Stimulated activated CD4-positive, alpha-beta T cell treated with anti-CD3 and anti-CD28 coated beads, TNF-alpha, amount 100 ng/mL, for 24 hours (primary cell): ENCODE measurements around the gene DPEP3.
"Not testable (repeated sequence)": the region's sequence is repeated elsewhere in the genome, so short reads cannot be mapped to it uniquely, and the experiment has no call there.

Experiments used
- DNase-seq, 3 experiments: peaks; one replicate each; pipeline ENCODE4 v3.0.0-alpha.2; 2020; ENCODE audit warnings: low read depth in 3 of 3

The DPEP3 gene

DNA sequence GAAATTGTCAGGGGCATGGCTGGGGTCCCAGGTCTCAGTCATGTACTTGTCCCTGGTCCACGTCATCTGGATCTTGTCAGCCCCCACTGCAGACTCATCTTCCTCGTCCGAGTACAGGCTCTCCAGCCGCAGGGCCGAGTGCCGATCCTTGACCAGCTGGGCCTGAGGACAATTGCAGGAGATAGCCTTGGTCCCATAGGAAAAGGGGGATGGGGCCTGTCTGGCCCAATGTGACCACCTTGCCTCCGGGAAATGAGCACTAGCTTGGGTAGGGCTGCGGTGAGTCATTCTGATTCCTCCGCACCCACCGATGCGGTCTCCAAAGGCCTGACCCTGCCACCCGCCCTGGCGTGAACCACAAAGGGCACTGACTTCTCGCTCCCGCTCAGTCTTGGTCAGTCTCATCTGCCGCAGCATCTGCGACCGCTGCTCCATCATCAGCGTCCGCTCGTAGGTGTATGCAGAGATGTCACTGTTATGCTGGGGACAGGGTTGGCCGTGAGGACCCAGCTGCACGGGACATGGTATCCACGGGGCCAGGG, 34.8 kb downstream of the DPEP3 start:
- no peak for DNase-seq

DNA sequence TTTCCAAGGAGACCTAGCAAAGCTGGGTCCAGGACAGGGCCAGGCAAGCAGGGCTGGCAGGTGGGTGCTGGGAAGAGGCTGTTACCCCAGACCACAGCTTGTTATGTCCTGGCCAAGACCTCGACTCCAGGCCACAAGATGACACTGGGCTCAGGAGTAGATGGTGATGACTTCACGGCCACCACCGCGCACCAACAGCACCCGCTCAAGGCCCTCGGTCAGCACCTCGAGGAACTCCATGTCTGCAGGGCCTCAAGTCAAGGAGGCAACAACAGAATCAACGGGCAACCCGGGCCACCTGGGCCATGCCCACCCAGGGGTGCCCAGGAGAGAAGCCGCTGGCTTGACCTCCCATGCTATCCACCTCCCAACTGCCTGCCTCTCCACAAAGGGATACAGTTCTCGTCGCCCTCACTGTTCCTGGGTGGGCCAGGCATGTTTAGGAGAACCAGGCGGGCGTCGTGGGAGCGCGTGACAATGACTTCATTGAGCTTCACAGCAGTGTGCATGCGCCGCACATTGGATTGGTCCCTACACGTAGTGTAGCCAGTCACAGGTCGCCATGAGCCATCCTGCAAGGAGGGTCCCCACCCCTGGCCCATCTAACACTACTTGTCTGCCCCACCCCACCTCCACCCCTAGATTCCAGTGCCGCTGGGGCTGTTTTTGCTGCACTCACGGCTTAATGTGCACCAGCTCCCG, 35.5 kb downstream of the DPEP3 start:
- DNase-seq, result no peak

DNA sequence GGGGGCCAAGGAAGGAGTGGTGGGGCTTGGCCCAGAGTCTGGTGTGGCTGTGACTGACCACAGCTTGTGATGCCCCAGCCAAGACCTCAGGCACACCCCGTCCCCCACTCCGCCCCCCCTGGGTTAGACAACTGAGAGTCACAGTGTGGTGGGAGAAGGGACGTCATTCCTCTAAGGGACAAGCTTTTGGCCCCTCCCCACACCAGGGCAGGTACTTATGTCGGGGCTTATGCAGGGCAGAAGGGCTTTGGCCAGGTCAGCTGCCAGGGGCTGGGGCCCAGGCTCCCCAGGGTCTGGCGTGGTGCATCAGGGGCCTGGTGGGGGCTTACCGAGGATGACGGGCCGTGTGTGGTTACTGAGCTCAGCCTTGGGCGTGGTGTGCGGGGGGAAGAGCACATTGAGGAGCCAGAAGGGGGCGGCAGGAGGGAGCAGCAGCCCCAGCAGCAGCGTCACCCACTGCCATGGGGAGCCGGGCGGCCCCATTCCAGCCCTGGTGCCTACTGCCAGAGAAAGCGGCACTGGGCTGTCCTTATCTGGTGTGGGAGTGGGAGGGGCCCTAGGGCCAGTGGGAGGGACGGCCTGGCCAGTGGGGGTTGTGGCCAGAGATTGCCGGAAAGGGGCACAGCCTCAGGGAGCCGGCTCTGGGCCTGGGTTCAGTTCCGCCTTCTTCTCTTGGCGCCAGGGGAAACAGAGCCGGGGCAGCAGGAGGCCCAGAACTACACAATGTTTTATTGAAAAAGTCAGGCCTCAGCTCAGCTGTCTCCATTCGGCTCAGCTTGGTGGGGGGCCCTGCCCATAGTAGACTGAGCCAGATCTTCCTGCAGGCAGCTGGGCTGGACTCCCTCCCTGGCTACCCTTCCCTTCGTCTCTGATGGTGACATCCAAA, 36.4 kb downstream of the DPEP3 start, which contains the start of gene LCAT:
TSS of gene LCAT (minus strand) at position 502 of the 886 bp plus-strand sequence. CDS start at position 483, 19 bp downstream.
- no peak for DNase-seq

DNA sequence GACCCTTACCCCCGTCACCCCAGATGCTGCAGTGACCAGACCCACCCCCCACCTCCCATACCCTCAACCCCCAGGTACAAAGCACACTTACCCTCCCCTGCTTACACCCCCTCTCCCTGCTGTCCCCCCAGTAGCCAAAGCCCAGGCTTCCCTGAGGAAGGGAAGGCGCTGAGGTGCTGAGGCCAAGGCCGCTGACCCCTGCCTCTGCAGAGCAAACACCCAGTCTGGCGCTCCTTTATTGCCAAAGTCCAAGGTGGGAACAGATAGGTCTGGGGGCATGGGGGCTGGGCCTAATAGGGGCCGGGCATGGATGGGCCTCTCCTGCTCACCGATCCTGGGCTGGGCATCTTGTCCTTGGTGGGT, 37.1 kb downstream of the DPEP3 start:
- DNase-seq, result no peak

DNA sequence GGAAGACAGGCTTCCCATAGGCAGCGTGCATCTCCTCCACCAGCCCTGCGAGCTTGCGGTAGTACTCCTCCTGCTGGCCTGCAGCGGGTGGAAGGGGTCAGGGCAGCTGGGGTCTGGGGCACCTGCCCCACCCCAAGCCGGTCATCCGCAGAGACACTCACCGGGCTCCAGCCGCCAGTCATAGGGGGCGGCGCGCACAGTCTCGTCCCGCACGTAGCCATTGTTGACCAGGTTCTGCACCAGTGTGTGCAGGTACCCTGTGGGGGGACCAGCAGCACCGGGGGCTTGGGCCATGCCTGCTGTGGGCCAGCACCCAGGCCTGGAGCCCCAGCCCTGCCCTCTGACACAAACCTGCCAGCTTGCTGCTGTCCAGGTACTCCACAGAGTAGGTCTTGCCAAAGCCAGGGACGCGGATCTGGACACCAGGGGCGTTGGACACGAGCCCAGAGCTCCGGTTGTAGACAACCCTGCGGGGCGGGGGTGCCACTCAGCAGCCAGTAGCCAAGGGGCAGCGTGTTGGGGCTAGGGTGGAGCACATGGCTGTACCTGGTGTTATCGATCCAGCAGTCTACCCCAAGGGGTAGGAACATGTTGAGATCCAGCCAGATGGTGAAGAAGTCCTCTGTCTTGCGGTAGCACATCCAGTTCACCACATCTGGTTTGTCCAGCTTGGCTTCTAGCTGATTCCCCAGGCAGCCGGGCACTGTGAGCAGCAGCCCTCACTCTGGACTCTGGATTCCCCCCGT, 37.6 kb downstream of the DPEP3 start:
- no peak for DNase-seq

DNA sequence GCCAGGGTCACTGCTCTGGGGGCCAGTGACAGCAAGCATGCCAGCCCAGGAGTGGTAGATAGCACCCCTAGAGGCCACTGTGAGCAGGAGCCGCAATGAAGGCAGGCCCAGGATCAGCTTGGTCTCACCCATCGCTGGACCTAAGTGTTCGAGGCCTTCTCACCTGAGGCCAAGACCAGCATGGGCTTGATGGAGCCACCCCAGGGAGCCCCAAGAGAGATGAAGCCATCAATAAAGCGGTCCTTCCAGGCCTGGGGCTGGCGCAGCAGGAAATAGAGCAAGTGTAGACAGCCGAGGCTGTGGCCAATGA, 38.1 kb downstream of the DPEP3 start:
- peak in 1 of 3 experiments; percentile 35 for DNase-seq

DNA sequence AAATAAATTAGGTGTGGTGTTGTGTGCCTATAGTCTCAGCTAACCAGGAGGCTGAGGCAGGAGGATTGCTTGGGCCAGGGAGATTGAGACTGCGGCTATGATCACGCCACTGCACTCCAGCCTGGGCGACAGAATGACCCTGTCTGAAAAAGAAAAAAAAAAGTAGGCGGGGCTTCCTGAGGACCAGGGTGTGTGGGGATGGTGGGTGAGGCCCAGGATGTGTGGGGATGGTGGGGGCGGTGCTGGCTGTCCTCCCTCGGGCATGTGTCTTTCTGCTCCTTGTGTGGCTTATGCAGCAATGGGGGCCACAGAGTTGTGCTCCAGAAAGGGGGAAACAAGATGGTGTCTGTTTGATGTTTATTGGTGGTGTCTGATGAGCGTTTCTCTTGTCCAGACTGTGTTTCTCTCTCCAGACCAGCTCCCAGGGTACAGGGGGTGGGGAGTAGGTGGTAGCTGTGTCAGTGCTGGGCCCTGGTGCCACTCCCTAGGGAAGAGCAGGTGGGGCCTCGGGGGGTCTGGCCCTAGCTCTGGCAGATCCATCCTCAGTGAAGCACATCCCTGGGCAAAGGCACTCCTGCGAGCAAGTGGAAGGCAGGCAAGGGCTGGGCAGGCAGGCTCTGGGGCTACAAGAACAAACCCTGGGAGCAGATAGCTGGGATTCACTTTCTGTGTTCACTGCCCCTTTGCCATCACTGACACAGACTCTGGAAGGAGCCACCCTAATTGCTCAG, 38.7 kb downstream of the DPEP3 start:
- DNase-seq, result no peak

DNA sequence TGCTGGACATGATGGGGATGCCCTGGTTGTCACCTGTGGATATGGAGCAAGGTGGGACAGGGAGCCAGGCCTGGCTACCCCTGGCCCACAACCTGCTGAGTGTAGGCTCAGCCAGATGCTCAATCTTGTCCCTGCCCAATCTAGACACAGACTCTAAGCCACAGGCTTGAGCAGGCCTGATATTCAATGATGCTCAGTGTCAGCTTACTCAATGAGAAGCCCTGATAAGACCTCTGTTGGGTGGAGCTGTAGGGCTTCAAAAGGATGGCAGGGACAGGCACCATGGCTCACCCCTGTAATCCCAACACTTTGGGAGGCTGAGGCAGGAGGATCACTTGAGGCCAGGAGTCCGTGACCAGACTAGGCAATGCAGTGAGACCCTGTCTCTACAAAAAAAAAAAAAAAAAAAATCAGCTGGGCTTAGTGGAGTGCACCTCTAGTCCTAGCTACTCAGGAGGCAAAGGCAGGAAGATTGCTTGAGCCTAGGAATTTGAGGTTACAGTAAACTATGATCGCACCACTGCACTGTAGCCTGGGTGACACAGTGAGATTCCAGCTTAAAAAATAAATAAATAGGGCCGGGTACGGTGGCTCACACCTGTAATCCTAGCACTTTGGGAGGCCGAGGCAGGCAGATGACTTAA, 39.7 kb downstream of the DPEP3 start:
- DNase-seq, result no peak

DNA sequence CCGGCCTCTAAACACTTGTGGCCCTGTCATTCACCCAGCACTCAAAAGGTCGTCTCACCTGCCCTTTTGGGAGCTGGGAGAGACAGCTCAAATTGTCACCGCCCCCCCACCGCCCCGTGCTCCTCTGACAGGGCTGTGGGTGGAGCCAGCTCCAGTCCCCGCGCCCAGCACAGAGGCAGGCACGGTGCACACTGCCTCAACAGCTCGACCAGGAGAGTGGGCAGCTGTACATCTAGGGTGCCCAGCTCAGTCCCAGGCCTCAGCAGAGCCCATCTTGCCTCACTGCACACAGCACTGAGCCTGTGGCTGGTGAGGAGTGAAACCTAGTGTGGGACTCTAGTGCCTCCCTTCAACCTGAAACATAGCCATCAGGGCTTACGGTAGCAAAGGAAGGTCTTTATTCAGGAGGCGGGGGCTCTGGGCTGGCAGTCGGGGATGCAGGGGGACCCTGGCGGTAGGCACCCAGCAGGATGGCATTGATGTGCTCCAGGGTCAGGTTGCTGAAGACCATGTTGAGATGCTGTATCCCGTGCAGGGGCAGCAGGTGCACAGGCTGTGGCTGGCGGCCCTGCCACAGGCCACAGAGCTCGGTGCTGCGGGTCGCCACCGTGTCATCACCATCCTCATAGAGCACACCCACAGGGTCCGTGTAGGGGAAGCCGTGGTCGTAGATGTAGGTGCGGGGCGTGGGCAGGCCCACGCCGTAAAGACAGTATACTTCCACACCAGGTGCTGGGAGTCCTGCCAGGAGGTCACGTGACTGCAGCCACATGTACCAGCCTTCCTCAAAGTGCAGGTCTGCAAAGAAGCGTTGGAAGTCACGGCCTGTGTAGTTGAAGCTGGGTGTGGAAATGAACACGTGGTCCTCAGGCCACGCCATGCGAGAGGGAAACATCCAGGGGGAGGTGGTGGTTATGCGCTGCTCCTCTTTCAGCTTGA, 40.5 kb downstream of the DPEP3 start:
- peak in 1 of 3 experiments; percentile 67 for DNase-seq

DNA sequence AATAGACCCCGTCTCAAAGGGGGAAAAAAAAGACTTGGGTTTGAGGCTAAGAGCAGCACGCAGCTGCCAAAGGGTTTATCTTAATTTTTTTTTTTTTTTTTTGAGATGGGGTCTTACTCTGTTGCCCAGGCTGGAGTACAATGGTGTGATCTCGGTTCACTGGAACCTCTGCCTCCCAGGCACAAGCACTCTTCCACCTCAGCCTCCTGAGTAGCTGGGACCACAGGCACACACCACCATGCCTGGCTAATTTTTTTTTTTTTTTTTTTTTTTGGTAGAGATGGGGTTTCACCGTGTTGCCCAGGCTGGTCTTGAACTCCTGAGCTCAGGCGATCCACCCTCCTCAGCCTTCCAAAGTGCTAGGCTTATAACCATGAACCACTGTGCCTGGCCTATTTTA, 42.6 kb downstream of the DPEP3 start:
- not testable (repeated sequence) for DNase-seq

DNA sequence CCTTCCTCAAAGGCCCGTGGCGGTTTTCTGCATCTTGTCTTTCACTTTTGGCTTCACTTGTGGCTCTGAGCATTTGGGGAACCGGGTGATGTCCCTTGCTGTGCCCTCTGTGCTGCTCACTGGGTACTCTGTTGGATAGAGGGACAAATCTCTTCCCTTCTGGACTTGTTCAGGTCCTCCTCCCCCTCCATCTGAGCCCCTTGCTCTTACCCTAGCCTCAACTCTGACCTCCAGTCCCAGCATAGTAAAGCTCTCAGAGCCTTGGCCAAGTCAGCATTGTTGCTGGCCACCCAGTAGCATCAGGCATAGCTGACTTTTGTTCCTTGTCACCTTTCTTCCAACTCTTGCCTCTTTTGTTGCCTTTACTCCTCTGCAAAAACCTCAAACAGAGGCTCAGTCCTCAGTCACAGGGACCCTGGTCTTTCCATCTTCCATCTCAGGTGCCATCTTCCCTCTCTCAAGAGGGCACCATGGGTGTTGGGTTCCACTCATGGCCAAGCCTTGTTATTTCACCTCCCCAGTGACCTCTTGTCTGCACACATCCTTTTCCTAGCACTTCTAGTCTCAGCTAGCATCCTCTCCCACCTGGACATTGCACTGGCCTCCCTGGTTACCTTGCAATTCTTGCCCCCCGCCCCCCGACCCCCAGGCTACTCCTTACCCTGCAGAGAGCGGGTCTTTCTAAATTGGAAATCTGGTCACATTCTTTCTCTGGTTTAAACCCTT, 43.3 kb downstream of the DPEP3 start:
- DNase-seq, result peak in 2 of 3 experiments; percentile 62 to 73

DNA sequence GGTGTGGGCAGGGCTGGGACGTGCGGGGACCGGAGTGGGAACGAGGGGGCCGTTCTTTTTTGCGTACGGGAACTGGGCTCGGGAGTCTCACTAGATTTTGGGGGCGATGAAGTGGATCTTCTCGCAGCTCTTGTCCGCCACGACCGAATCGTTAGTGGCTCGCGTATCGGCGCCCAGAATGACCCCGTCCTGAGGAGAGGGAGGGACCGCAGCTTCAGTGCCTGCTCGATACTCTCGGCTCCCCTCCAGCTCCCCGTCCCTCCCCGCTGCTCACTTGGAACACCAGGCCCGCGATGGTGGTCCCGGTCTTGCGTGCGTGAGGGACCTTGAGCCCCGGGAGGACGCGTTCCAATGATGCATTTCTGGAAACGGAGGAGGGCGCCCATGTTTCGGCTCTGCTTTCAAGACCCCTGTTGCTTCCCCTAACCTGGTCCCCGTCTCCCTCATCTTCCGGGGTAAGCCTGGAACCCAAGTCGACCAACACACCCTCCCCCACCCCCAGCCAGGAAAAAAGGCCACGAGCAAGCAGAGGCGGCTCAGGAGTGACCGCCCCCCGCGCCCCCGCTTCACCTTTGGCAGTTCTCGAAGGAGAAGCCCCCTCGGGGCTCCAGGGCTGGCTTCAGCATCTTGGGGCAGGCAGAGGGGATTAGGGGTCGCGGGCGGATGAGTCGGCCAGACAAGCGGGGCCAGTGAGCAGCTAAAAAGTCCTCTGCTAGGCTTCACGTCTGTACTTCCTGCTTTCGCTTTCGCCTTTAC, 44.0 kb downstream of the DPEP3 start, which contains the start of gene PSMB10:
TSS of gene PSMB10 (minus strand) at position 727 of the 756 bp plus-strand sequence. CDS start at position 626, 101 bp downstream.
- DNase-seq, result peak in 1 of 3 experiments; percentile 57

DNA sequence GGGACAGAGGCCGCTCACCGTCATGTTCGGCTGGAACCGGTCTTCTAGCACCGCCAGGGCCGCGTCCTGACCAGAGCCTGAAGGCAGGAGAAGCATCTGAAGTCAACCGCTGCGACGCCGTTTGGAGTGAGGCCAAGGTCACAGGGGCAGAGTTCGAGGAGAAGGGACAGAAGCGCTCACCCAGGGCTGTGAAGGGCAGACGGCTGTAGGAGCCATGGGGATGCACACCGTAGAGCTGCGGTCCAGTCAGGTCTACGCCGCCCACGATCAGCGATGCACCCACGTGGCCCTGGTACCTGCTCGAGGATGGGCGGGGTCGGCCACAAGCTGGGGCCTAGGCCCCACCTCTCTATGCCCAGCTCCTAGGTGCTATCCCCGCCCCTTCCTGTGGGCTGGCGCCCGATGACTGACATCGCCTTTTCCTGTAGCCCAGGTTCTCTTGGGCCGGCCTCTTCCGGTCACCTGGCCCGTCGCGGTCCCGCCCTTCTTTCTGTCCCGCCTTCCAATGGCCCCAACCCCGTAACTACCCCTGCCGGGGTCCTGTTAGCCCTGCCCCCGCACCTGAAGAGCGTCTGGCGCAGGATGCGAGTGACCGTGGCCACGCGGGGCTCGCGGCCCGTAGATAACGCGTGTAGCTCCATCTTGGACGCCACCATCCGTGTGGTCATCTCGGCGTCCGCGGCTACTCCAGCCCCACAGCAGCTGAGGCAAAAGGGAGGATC, 44.7 kb downstream of the DPEP3 start:
- DNase-seq, result peak; percentile 86 to 98 (median 88)

DNA sequence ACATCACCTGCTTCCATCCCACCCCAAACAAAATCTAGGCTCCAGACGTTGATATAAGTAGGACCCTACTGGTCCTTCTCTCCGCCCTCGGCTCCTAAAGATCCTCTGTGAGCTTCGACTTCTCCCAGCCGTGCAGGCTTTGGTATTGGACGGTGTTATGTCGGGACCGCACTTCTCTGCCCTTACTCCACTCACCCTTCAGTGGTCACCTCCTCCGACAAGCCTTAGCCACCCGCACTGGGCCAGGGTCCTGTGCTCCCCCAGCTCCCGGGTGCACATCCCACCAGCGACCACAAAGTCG, 45.2 kb downstream of the DPEP3 start:
- no peak for DNase-seq

DNA sequence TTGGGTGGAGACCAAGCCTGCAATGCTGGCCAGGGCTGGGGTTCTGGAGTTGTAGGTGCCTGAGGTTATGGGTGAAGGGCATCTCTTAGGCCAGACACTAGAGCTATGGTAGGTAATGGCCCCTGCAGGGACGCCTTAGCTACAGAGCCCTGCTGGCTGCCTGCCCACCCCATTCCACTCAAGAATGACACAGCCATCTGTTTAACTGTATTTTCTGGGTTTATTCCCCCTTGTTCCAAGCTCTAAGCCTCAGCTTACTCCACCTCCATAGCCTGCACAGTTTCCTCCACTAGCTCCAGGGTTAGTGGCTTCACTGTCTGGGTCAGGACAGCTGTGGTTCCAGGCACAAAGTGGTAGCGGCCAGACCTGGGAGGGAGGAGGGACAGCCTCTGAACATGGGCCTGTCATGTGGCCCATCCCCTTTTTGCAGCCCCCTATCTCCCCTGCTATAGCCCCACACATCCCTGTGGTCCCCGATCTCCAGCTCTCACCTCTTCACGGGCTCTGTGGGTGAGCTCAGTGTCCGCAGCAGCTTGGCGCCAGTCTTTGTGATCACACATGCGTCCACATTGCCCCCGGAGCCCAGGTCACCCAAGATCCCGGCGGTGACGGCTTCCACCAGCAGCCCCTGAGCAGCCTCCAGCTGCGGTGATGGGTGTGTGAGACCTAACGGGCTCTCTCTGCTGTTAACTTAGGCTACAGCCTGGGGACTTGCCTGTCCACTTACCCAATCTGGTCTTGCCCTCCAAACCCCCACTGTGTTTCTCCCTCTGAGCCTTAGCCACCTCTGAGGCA, 45.8 kb downstream of the DPEP3 start:
- no peak for DNase-seq

DNA sequence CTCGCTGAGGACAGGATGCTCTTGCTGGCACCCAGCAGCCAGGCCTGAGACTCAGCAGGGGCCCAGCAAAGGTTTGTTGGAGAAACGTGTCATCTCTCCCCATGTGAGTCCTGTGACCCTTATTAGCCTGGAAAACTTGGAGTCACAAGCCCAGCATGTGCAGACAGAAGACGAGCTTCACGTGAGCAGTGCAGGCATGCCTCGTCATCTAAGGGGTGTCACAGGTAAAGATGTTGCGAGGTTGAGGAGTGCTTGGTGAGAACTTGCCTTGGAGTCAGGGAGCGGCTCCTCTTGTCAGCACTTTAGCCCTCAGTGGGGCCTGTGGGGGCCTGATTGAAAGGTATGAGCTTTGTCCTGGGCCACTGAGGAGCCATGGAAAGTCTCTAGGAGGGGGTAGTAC, 46.5 kb downstream of the DPEP3 start:
- DNase-seq, result no peak

DNA sequence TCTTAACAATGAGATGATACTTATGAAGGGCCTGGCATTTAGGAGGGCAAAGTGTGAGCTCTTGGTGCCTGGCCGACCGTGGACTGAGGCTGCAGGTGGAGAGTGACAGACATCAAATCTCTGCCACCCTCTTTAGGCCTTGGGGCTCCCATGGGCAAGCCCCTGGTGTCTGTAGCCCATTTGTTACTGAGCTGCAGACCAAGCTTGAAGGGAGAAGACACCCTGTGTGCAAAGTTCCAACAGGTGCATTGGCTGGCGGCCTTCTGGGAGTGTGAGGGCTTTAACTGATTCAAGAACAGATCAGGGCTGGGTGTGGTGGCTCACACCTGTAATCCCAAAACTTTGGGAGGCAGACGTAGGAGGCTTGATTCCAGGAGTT, 47.8 kb downstream of the DPEP3 start:
- DNase-seq, result no peak
